C4-2B (cell line): Measurements from ENCODE around the gene FAAH.

Experiments
- H3K27ac ChIP-seq: fragments of 450-650 bp; 2 replicates; pipeline ENCODE4 v1.5.1; 2017
- CTCF ChIP-seq: fragments of 450-650 bp; conservative IDR thresholded peaks from 2 replicates; pipeline ENCODE4 v1.5.1; 2017; ENCODE audit warnings: mild to moderate bottlenecking
- ZFX ChIP-seq: fragments of 450-650 bp; IDR thresholded peaks from 2 replicates; pipeline ENCODE4 v1.6.1; 2017

The FAAH gene

GRCh38 chr1:46422261-46422871 is 28.2 kb downstream of the FAAH start:
- TF ChIP-seq ZFX = no peak
- TF ChIP-seq CTCF = no peak
- no peak overlapping the region for H3K27ac ChIP-seq

- TF ChIP-seq CTCF = no peak
- no peak for TF ChIP-seq ZFX
- H3K27ac ChIP-seq = no peak overlapping the region
These were observed 29.6 kb downstream of the FAAH start for GRCh38 chr1:46423574-46424240.

GRCh38 chr1:46424730-46425129 is 30.6 kb downstream of the FAAH start:
- TF ChIP-seq ZFX = no peak
- TF ChIP-seq CTCF = no peak
- no peak overlapping the region for H3K27ac ChIP-seq

GRCh38 chr1:46425726-46426125 is 31.6 kb downstream of the FAAH start:
- TF ChIP-seq ZFX (no peak), CTCF (no peak)
- H3K27ac ChIP-seq = no peak overlapping the region

- H3K27ac ChIP-seq = no peak overlapping the region
- TF ChIP-seq ZFX (no peak), CTCF (no peak)
These were observed 33.4 kb downstream of the FAAH start for GRCh38 chr1:46427541-46427940.

- TF ChIP-seq CTCF = no peak
- TF ChIP-seq ZFX = no peak
- no peak overlapping the region for H3K27ac ChIP-seq
These were observed 35.3 kb downstream of the FAAH start for GRCh38 chr1:46429436-46429835.

- TF ChIP-seq ZFX = no peak
- no peak for TF ChIP-seq CTCF
- no peak overlapping the region for H3K27ac ChIP-seq
These were observed 37.6 kb downstream of the FAAH start for GRCh38 chr1:46431695-46432094.
